ENCODE data around the gene NEUROD2.

NEUROD2 gene

DNA sequence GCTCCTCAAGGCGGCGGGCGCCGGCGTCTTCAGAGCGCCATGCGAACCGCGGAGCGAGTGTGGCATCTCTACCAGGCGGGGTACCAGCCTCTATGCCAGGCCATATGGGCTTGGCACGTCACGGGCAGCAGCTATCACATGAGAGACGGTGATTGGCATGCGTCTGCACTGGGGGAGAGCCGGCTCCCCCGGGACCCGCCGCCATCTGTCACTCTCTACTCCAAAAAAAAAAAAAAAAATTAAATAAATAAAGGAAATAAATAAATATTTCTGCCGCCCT lies at the start of gene NEUROD2:
Gene NEUROD2, minus strand, starts transcription at position 70 of the 280 bp plus-strand sequence. CDS start 1,321 bp downstream, outside the sequence.
- no peaks in the 10 kb centered on the region for H3K36me3 ChIP-seq (ENCODE audit: insufficient read depth, insufficient read length, low read length)
- peak within 1 kb of the TSS; percentile 18 for H3K4me3 ChIP-seq (ENCODE audit: insufficient read length, low read depth)
- peaks cover 17% of the 10 kb centered on the region for H3K4me1 ChIP-seq (ENCODE audit: insufficient read depth, insufficient read length)
- TF ChIP-seq YY1 (IDR thresholded peaks at IDR 0.05; ENCODE audit: insufficient read depth, insufficient read length) (no peak), ZNF274 (IDR thresholded peaks at IDR 0.05; ENCODE audit: low read depth, low read length) (no peak), SUZ12 (IDR thresholded peaks at IDR 0.05; ENCODE audit: extremely low read depth, insufficient read depth, insufficient read length) (no peak)
- no peak for DNase-seq (ENCODE audit: low read depth, low spot score)
- no peak within 1 kb of the TSS for H3K9ac ChIP-seq (ENCODE audit: insufficient read length, low read depth)
- no peaks in the 10 kb centered on the region for H3K9me3 ChIP-seq (ENCODE audit: insufficient read depth, low read length)
- H3K27me3 ChIP-seq (ENCODE audit: insufficient read depth, insufficient read length): peaks cover 99% of the 10 kb centered on the region

DNA sequence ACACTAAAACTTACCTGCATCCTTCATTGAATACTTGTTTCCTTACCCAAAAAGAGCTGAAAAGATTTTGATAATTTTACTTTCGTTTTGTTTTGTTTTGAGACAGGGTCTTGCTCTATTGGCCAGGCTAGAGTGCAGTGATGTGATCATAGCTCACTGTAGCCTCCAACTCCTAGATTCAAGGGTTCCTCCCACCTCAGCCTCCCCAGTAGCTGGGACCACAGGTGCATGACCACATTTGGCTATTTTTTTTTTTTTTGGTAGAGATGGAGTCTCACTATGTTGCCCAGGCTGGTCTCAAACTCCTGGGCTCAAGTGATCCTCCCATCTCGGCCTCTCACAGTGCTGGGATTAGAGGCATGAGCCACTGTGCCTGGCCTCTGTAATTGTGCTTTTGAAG lies 47.4 kb upstream of the NEUROD2 start:
- no peak overlapping the region for H3K9ac ChIP-seq (ENCODE audit: insufficient read length, low read depth)
- no peak overlapping the region for H3K4me3 ChIP-seq (ENCODE audit: insufficient read length, low read depth)
- peaks cover 30% of the 10 kb centered on the region for H3K4me1 ChIP-seq (ENCODE audit: insufficient read depth, insufficient read length)
- TF ChIP-seq YY1 (IDR thresholded peaks at IDR 0.05; ENCODE audit: insufficient read depth, insufficient read length) (no peak), ZNF274 (IDR thresholded peaks at IDR 0.05; ENCODE audit: low read depth, low read length) (no peak), SUZ12 (IDR thresholded peaks at IDR 0.05; ENCODE audit: extremely low read depth, insufficient read depth, insufficient read length) (no peak)
- no peaks in the 10 kb centered on the region for H3K9me3 ChIP-seq (ENCODE audit: insufficient read depth, low read length)
- H3K36me3 ChIP-seq (ENCODE audit: insufficient read depth, insufficient read length, low read length): peaks cover 39% of the 10 kb centered on the region
- DNase-seq (ENCODE audit: low read depth, low spot score): no peak
- no peaks in the 10 kb centered on the region for H3K27me3 ChIP-seq (ENCODE audit: insufficient read depth, insufficient read length)

DNA sequence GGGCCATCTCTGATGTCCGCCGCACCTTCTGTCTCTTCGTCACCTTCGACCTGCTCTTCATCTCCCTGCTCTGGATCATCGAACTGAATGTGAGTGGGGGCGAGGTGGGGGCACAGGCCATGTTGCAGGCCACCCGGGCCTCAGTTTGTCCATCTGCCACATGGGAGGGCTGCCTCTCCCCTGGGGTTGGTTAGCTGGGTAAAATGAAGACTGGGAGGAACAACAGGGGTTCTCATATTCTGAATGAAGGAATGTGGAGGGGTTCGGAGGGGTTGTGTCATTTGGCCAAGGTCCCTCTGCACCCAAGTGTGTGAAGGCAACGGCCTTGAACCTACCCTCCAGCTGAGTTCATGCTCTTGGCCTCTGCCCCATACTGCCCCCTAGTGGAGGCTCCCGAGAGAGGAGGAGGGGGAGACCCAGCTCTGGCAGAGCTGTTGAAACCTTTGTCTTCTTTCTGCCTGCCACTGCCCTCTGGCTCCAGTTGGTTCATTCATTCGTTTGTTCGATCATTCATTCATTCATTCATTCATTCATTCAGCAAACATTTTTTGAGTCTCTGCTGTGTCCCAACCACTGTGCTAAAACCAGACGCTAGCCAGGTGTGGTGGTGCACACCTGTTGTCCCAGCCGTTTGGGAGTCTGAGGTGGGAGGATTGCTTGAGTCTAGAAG lies 46.1 kb upstream of the NEUROD2 start:
- H3K4me3 ChIP-seq (ENCODE audit: insufficient read length, low read depth): no peak overlapping the region
- peak overlapping the region; percentile 52 for H3K9ac ChIP-seq (ENCODE audit: insufficient read length, low read depth)
- DNase-seq (ENCODE audit: low read depth, low spot score): no peak
- H3K9me3 ChIP-seq (ENCODE audit: insufficient read depth, low read length): no peaks in the 10 kb centered on the region
- TF ChIP-seq ZNF274 (IDR thresholded peaks at IDR 0.05; ENCODE audit: low read depth, low read length): no peak
- no peak for TF ChIP-seq YY1 (IDR thresholded peaks at IDR 0.05; ENCODE audit: insufficient read depth, insufficient read length)
- H3K4me1 ChIP-seq (ENCODE audit: insufficient read depth, insufficient read length): peaks cover 28% of the 10 kb centered on the region
- H3K27me3 ChIP-seq (ENCODE audit: insufficient read depth, insufficient read length): no peaks in the 10 kb centered on the region
- peaks cover 31% of the 10 kb centered on the region for H3K36me3 ChIP-seq (ENCODE audit: insufficient read depth, insufficient read length, low read length)

DNA sequence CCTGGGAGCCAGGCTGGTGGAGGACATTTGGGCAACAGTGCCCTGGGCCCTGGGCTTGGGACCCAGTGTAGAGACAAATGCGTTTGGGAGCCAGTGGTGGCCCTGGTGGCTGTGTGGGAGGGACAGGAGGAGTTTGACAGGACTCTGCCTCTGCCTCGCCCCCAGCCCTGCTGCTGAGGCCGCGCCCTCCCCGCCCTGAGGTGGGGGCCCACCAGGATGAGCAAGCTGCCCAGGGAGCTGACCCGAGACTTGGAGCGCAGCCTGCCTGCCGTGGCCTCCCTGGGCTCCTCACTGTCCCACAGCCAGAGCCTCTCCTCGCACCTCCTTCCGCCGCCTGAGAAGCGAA lies 45.6 kb upstream of the NEUROD2 start:
- Histone ChIP-seq H3K36me3 (ENCODE audit: insufficient read depth, insufficient read length, low read length) (peaks cover 26% of the 10 kb centered on the region), H3K9ac (ENCODE audit: insufficient read length, low read depth) (peak overlapping the region; percentile 52), H3K4me1 (ENCODE audit: insufficient read depth, insufficient read length) (peaks cover 28% of the 10 kb centered on the region), H3K27me3 (ENCODE audit: insufficient read depth, insufficient read length) (no peaks in the 10 kb centered on the region), H3K4me3 (ENCODE audit: insufficient read length, low read depth) (no peak overlapping the region), H3K9me3 (ENCODE audit: insufficient read depth, low read length) (no peaks in the 10 kb centered on the region)
- TF ChIP-seq YY1 (IDR thresholded peaks at IDR 0.05; ENCODE audit: insufficient read depth, insufficient read length): no peak
- no peak for TF ChIP-seq SUZ12 (IDR thresholded peaks at IDR 0.05; ENCODE audit: extremely low read depth, insufficient read depth, insufficient read length)
- no peak for TF ChIP-seq ZNF274 (IDR thresholded peaks at IDR 0.05; ENCODE audit: low read depth, low read length)
- no peak for DNase-seq (ENCODE audit: low read depth, low spot score)

DNA sequence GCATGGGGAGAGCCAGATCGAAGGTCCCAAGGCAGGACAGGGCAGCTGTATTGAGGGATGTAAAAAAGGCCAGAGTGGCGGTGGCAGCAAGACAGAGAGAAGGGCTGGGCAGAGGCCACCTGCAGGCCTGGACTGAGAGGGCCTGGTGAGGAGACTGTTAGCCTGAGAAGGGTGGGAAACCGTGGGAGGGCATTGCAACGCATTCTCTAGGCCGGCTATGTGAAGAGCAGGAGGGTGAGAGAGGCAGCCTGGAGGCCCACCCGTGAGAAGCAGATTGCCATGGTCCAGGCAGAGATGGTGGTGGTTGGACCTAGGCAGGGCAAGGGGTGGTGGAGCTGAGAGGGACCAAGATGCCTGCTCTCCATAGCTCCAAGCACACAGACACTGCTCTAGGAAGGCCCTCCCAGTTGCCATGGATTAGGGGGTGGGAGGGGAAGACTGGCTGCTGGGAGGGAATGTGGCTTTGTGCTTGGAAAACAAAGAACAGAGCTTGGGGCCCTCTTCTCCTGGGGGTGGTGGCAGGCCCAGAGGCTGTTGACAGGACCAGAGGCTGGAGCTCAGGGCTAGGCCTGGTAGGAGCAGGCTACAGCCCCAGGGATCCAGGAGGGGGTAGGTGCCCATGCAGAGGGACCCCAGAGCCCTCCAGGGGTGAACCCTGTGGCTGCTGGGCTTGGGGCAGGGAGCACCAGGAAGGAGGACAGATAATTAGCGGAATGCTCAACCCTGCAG lies 45.0 kb upstream of the NEUROD2 start:
- Histone ChIP-seq H3K4me1 (ENCODE audit: insufficient read depth, insufficient read length) (peaks cover 26% of the 10 kb centered on the region), H3K9me3 (ENCODE audit: insufficient read depth, low read length) (no peaks in the 10 kb centered on the region), H3K4me3 (ENCODE audit: insufficient read length, low read depth) (no peak overlapping the region), H3K27me3 (ENCODE audit: insufficient read depth, insufficient read length) (no peaks in the 10 kb centered on the region), H3K36me3 (ENCODE audit: insufficient read depth, insufficient read length, low read length) (peaks cover 23% of the 10 kb centered on the region), H3K9ac (ENCODE audit: insufficient read length, low read depth) (peak overlapping the region; percentile 59)
- peak; percentile 70 for DNase-seq (ENCODE audit: low read depth, low spot score)
- TF ChIP-seq YY1 (IDR thresholded peaks at IDR 0.05; ENCODE audit: insufficient read depth, insufficient read length) (peak; percentile 14), ZNF274 (IDR thresholded peaks at IDR 0.05; ENCODE audit: low read depth, low read length) (no peak), SUZ12 (IDR thresholded peaks at IDR 0.05; ENCODE audit: extremely low read depth, insufficient read depth, insufficient read length) (no peak)

DNA sequence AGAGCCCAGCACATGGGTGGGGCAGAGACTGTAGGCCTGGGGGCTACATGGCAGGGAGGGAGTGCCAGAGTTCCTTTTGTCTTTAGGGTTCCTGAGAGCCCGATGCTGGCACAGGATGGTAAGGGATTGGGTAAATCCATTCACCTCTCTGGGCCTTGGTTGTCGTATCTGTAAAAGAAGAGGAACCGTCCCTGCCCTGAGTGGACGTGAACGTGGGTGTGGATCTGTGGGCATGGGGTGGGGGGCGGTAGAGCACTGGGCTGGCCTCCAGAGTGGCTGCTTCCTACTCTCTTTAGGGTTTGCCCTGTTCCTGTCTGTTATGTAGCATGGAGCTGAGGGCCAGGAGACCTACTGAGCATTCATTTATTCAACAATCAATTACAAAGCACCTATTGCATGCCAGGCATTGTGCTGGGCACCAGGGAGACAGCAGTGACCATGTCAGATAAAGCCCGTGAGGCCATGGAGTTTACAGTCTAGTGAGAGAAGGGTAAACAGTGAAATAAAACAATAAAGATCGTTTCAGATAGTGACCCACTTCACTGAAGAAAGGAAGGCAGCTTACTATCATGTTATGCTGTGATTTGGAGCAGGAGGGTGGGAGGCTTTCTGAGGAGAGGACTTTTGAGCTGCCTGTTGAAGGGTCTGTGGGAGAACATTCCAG lies 44.3 kb upstream of the NEUROD2 start:
- peaks cover 20% of the 10 kb centered on the region for H3K36me3 ChIP-seq (ENCODE audit: insufficient read depth, insufficient read length, low read length)
- no peak overlapping the region for H3K4me3 ChIP-seq (ENCODE audit: insufficient read length, low read depth)
- no peak for TF ChIP-seq YY1 (IDR thresholded peaks at IDR 0.05; ENCODE audit: insufficient read depth, insufficient read length)
- TF ChIP-seq SUZ12 (IDR thresholded peaks at IDR 0.05; ENCODE audit: extremely low read depth, insufficient read depth, insufficient read length): no peak
- TF ChIP-seq ZNF274 (IDR thresholded peaks at IDR 0.05; ENCODE audit: low read depth, low read length): no peak
- peak overlapping the region; percentile 59 for H3K9ac ChIP-seq (ENCODE audit: insufficient read length, low read depth)
- H3K9me3 ChIP-seq (ENCODE audit: insufficient read depth, low read length): no peaks in the 10 kb centered on the region
- peaks cover 28% of the 10 kb centered on the region for H3K4me1 ChIP-seq (ENCODE audit: insufficient read depth, insufficient read length)
- DNase-seq (ENCODE audit: low read depth, low spot score): no peak
- no peaks in the 10 kb centered on the region for H3K27me3 ChIP-seq (ENCODE audit: insufficient read depth, insufficient read length)

DNA sequence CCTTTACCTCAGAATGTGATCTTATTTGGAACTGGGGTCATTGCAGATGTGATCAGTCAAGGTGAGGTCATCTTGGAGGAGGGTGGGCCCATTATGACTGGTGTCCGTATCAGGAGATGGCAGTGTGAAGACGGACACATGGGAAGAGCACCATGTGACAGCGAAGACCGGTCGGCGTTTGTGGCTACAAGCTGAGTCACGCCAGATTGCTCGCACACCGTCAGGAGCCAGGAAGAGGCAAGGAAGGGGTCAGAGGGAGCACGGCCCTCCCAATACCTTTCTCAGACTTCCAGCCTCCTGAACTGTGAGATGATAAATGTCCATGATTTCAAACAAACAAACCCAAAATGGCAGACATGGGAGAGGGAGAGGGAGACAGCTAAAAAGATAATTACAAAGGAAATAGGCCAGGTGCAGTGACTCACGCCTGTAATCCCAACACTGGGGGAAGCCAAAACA lies 42.4 kb upstream of the NEUROD2 start:
- TF ChIP-seq YY1 (IDR thresholded peaks at IDR 0.05; ENCODE audit: insufficient read depth, insufficient read length) (no peak), SUZ12 (IDR thresholded peaks at IDR 0.05; ENCODE audit: extremely low read depth, insufficient read depth, insufficient read length) (no peak), ZNF274 (IDR thresholded peaks at IDR 0.05; ENCODE audit: low read depth, low read length) (no peak)
- no peak overlapping the region for H3K9ac ChIP-seq (ENCODE audit: insufficient read length, low read depth)
- no peak for DNase-seq (ENCODE audit: low read depth, low spot score)

More for the DNA sequence above, 42.4 kb upstream of the NEUROD2 start:
- H3K4me1 ChIP-seq (ENCODE audit: insufficient read depth, insufficient read length): peaks cover 23% of the 10 kb centered on the region
- H3K4me3 ChIP-seq (ENCODE audit: insufficient read length, low read depth): no peak overlapping the region
- no peaks in the 10 kb centered on the region for H3K27me3 ChIP-seq (ENCODE audit: insufficient read depth, insufficient read length)
- no peaks in the 10 kb centered on the region for H3K9me3 ChIP-seq (ENCODE audit: insufficient read depth, low read length)
- peaks cover 9% of the 10 kb centered on the region for H3K36me3 ChIP-seq (ENCODE audit: insufficient read depth, insufficient read length, low read length)
